Mammary epithelial cell (primary cell): Measurements from ENCODE around the gene IRX4.

Source experiments
- EZH2 ChIP-seq: IDR thresholded peaks from 2 replicates; pipeline ENCODE4 v1.6.1; 2012; ENCODE audit warnings: low read length, inconsistent platforms, borderline replicate concordance
- TF ChIP-seq, protein P1 (sequence below), 2 donors: IDR thresholded peaks in 1 of 2; conservative IDR thresholded peaks in 1 of 2; 2 replicates each; pipeline ENCODE4 v1.5.1; 2011 to 2012; ENCODE audit warnings: inconsistent platforms in 2 of 2, low read length in 2 of 2, mild to moderate bottlenecking in 2 of 2, control low read depth in 1 of 2, low read depth in 1 of 2; ENCODE audit not compliant: insufficient read depth in 1 of 2; ENCODE audit errors: extremely low read depth in 1 of 2

DNA sequence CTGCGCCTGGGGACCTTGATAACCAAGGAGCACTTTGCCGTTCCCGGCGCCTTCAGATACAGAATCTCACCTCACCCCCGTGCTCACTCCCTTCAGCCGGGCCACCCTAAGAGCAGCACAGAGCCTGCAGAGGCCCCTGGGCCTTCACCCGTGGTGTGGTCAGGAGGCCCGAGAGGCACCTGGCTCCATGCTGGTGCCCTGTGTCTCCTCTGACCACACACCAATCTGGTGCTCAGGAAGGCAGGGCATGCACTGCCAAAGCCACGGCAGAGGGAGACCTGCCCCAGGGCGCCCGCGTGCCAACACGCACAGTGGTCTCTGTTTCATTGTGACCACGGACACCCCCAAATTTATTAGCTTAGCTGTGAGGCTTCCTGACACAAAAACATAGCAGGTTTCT, 11.3 kb downstream of the IRX4 start:
- TF ChIP-seq, protein P1, sequence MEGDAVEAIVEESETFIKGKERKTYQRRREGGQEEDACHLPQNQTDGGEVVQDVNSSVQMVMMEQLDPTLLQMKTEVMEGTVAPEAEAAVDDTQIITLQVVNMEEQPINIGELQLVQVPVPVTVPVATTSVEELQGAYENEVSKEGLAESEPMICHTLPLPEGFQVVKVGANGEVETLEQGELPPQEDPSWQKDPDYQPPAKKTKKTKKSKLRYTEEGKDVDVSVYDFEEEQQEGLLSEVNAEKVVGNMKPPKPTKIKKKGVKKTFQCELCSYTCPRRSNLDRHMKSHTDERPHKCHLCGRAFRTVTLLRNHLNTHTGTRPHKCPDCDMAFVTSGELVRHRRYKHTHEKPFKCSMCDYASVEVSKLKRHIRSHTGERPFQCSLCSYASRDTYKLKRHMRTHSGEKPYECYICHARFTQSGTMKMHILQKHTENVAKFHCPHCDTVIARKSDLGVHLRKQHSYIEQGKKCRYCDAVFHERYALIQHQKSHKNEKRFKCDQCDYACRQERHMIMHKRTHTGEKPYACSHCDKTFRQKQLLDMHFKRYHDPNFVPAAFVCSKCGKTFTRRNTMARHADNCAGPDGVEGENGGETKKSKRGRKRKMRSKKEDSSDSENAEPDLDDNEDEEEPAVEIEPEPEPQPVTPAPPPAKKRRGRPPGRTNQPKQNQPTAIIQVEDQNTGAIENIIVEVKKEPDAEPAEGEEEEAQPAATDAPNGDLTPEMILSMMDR (conservative IDR thresholded peaks at IDR 0.05 in 1 of 2, IDR thresholded peaks at IDR 0.05 in 1 of 2; ENCODE audit: extremely low read depth in 1 of 2, insufficient read depth in 1 of 2, low read depth in 1 of 2, low read length in 2 of 2) = no peak
- TF ChIP-seq EZH2 = no peak
